ENCODE results near the gene FAM174C.
A peak's percentile ranks its signal among the peaks of the same experiment; 100 is the strongest.
"Not testable (repeated sequence)": the region's sequence is repeated elsewhere in the genome, so short reads cannot be mapped to it uniquely, and the experiment has no call there.

The FAM174C gene

DNA sequence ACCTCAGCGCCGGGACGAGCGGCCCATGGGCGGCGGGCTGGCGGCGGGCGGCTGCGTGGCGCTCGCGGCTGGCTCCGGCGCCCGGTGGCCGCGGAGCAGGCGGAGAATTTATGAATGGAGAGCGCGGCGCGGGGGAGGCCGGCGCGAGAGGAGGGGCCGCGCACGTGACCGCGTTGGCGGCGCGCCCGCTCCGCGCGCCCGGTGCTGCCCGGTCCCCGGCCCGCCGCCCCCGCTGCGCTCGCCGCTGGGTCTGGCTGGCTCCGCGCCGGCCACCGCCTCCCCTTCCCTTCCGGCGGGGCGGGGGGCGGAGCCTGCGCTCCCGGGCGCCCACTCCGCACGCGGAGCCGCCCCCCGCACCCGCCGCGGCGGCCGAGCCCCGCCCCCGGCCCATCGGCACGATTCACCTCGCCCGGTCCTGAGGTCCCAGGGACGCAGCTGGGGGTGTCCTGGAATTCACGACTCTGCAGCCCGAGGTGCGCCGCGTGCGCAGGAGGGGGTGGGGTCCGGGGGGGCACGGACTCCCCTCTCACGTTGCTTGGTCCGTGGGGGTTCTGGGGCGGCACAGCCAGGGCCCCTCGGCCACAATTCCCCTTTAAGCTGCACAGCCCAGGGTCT, 37.5 kb upstream of the FAM174C start, which contains the start of gene CBARP:
CBARP (minus strand) TSS at position 252 of the 615 bp plus-strand sequence. CDS start 1,905 bp downstream, outside the sequence.
- DNase-seq = peak in 1 of 2 experiments; percentile 56

DNA sequence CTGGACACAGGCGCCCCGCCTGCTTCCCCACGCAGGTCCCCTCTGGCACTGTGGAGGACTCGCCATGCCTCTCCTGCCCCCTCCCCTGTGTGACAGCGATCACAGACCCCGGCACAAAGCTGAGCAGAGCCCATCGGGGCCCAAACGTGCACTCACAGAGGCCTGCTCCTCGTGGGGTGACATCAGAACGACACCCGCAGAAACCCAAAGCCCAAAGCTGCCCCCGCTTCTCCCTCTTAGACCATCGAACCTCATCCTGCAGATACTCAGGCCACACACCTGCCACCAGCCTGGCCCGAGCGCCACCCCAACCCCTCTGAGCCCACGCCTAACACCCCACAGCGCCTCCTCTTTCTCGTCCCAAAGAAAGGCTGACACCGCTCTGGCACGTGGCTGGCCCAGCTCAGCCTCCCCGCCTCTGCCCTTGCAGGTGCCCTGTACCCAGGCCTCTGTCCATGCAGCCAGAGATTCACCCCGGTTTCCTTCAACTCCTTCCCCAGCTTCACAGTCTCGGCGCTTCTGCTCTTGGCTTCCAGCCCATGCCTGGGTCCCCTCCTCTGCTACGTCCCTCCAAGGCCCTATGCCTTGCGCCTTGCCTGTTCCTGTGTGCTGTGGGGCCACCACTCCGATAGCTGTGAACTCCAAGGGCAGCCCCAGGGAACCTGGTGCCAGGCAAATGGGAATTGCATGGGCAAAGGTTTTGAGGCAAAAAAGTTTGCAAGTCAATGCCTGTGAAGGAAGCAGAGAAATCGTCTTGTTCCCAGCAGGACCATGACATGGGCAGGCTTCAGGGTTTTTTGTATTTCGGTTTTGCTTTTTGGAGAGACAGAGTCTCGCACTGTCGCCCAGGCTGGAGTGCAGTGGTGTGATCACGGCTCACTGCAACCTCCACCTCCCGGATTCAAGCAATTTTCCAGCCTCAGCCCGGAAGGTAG, 36.7 kb upstream of the FAM174C start:
- DNase-seq = no peak

DNA sequence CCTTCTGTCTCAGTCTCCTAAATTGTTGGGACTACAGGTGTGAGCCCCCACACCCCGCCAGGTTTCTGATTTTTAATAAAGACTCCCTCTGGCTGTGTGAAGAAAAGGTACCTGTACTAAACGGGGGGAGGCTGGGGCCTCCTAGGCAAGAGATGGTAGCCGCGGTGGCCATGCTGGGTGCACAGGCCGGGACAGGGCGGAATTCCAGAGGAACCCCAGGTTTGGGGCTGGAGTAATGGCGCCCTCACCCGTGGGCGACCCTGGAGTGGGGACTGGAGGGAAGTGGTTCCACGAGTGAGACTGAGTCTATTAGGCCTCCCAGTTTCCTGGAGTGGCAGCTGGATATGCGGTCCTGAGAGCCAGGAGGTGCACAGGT, 35.9 kb upstream of the FAM174C start:
- no peak for DNase-seq

GRCh38 chr19:1239796-1240737, 35.3 kb upstream of the FAM174C start:
- DNase-seq = peak in 1 of 2 experiments; percentile 90

DNA sequence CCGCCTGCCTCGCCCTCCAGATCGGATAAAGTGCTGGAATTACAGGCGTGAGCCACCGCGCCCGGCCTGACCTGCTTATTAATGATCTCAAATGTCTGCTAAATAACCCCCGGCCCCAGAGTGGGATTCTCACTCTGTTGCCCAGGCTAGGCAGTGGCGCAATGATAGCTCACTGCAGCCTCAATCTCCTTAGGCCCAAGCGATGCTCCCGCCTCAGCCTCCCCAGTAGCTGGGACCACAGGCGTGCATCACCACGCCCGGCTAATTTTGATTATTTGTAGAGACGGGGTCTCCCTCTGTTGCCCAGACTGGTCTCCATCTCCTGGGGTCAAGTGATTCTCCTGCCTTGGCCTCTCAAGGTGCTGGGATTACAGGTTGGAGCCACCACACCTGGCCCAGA, 34.4 kb upstream of the FAM174C start:
- DNase-seq = no peak

DNA sequence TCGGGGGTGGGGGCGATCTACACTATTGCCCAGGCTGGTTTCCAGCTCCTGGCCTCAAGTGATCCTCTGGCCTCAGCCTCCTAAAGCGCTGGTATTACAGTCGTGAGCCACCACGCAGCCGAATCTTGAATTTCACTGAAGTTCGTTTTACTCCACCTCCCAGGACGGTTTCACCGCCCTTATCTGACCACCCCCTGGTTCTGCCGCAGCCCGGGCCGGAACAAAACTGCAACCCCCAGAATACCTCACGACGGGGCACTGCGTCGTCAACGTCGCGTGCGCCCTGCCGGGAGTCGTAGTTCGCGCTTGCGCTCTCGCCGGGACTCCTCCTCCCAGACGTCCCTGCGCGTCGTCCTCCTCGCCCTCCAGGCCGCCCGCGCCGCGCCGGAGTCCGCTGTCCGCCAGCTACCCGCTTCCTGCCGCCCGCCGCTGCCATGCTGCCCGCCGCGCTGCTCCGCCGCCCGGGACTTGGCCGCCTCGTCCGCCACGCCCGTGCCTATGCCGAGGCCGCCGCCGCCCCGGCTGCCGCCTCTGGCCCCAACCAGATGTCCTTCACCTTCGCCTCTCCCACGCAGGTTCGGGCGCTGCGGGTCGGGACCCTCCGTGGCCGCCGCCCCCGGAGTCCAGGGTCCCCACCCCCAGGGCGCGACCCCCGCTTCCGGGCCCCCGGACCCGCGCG, 33.8 kb upstream of the FAM174C start, which contains the start of gene ATP5F1D:
ATP5F1D (plus strand) TSS at position 335 of the 679 bp plus-strand sequence; CDS start at position 435, 100 bp downstream.
- peak; percentile 63 to 93 for DNase-seq

- peak in 1 of 2 experiments; percentile 85 for DNase-seq
Measured at GRCh38 chr19:1243768-1244692, 31.3 kb upstream of the FAM174C start.

GRCh38 chr19:1244693-1245451, 30.5 kb upstream of the FAM174C start:
- no peak for DNase-seq

DNA sequence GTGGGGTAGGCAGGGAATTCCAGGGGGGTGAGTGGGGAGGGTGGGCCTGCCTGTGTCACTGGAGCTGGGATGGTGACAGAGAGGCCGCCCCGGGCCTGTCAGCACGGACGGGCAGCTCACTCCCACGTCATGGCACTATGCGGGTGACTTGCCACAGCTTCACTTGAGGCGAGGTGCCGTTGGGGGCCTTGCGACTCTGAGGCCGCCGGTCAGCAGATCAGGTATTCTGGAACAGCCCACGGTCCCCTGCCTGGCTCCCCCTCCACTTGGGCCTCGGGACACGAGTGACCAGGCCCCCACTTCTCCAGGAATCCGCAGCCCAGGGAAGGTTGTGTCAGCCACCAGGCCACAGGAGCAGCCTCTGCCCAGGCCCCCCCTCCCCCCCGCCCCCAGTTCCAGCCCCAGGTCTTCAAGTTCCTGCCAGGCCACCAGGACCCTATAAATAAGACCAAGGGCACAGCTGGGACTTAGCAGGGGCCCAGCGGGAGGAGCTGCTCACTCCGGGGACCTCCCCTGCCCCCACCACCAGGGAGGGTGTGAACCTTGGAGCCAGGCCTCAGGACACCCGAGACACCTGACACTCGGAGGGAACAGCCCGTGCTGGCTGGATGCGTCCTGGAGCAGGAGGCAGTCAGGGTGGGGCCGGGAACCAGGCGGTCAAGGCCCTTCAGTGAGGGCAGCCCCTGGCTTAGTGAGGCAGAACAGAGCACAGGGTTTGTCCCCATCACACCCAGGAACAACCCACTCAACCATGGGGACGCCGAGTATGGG, 29.7 kb upstream of the FAM174C start:
- no peak for DNase-seq

DNA sequence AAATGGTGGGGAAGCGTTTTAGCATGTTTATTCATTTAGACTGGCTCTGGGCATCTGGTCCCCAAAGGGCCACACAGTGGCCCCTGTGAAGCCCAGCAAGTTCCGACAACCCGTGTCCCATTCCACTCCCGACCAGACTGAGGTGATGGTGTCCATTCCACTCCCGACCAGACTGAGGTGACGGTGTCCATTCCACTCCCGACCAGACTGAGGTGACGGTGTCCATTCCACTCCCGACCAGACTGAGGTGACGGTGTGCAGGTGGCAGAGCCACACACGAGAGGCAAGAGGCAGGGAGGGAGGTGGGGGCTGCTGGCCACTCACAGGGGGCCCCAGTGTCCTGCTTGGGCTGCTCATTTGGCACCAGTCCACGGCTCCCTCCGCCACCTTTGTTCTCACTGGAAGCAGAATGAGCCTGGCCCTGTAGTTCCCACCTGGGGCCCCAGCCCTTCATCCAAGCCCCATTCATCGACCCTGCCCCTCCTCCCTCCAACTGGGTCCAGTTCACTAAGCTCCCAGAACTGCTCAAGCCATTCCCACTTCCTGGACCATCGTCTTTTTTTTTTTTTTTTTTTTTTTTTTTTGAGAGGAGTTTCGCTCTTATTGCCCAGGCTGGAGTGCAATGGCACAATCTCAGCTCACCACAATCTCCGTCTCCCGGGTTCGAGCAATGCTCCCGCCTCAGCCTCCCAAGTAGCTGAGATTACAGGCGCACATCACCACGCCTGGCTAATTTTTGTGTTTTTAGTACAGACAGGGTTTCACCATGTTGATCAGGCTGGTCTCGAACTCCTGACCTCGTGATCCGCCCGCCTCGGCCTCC, 28.9 kb upstream of the FAM174C start:
- DNase-seq = not testable (repeated sequence)

- no peak for DNase-seq
Measured at GRCh38 chr19:1247748-1248138, 27.6 kb upstream of the FAM174C start.

GRCh38 chr19:1248139-1248785, 27.1 kb upstream of the FAM174C start, which contains the start of gene MIDN:
MIDN (plus strand) TSS chr19:1248583; CDS start chr19:1250297, 1,714 bp downstream.
- peak in 1 of 2 experiments; percentile 72 for DNase-seq

- peak in 1 of 2 experiments; percentile 78 for DNase-seq
Measured at GRCh38 chr19:1248786-1249297, 26.5 kb upstream of the FAM174C start.

DNA sequence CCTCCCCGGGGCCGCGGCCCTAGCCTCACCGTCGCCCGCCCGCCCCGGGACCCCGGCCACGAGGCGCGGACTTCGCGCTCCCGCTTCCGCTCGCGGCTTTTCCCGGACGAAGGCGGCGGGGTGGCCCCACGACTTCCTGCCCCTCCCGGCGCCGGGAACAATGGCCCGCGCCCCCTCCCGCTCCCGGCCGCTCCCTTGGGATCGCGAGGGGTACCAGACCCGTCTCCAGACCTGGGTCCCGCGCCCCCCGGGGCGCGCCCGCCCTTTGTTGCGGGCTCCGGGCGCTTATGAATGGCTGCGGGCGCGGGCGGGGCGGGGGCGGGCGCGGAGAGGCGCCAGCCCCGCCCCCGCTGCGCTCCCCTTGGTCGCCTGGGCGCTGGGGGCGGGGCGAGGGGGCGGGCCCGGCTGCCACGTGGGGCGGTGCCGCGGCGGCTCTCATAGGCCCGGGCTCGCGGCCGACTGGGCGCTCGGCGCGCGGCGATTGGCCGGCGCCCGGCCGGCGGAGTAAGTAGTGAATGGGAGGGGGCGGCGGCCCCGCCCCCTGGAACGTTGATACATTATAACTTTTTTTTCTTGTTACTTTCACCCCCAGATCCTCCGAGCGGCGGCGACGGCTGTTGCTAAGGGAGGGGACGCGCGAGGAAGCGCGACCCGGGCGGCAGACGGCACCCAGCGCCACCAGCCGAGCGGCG, 25.9 kb upstream of the FAM174C start:
- peak; percentile 76 to 94 for DNase-seq

DNA sequence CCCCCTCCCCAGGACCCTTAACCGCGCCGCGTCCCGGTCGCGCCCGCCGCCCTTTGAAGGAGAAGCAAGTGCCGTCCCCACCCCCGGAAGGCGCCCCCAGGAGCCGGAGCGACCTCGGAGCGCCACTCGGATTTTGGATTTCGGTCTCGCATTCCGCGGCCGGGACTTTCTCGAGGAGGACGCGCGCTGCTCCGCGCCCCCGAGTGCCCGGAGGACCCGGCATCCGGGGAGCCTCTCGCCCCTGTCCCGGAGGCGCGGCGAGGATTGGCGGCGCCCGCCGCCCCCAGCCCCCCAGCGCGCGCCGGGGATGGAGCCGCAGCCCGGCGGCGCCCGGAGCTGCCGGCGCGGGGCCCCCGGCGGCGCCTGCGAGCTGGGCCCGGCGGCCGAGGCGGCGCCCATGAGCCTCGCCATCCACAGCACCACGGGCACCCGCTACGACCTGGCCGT, 25.3 kb upstream of the FAM174C start:
- no peak for DNase-seq

DNA sequence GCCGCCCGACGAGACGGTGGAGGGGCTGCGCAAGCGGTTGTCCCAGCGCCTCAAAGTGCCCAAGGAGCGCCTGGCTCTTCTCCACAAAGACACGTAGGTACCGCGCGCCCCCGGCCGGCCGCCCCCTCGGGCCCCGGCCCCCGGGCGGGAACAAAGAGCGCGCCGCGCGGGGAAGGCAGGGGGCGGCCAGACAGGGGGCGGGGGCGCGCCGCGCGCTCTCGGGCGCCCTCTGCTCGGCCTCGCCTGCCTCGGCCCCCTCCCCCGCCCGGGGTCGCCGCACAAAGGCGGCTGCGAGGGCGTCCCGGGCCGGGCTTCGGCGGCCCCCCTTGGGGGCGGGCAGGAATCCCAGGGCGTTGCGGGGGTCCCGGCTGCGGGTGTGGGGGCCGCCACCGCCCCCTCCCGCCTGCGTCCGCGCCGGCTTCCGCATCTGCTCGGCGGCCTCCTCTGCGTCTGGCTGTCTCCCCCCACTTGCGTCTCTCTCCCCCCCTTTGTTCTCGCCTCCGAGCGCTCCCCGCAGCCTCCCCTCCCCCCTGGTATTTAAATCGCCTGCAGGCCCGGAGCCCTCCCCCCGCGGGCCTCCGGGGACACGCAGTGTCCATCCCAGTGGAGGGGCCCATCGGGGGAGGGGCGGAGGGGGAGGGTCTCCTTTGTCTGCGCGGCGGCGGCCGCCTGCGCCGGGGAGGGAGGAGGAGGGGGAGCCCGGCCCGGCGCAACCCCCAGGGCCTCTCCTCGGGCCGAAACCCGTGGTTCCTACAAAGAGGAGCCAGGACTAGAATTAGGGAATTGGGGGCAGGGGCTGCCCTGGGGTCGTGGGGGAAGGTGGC, 24.7 kb upstream of the FAM174C start:
- DNase-seq = peak in 1 of 2 experiments; percentile 87
